Body of pancreas (tissue), 4 donors: ENCODE results near the gene NIPAL3.

Source experiments
- CTCF ChIP-seq, 7 experiments: fragments of 450-650 bp in 4 of 7; fragments of 200-600 bp in 3 of 7; sonication (generic) in 3 of 7; IDR thresholded peaks; one replicate each; pipeline ENCODE4 v1.5.1; 2016 to 2019; ENCODE audit warnings: antibody characterized with exemption in 7 of 7
- POLR2A ChIP-seq, 3 donors: fragments of 450-650 bp; IDR thresholded peaks; one replicate each; pipeline ENCODE4 v1.6.1; 2016; ENCODE audit warnings: antibody characterized with exemption in 3 of 3, mild to moderate bottlenecking in 2 of 3

GRCh38 chr1:24455272-24455671 is 39.7 kb downstream of the NIPAL3 start:
- TF ChIP-seq CTCF (IDR thresholded peaks at IDR 0.05) (no peak), POLR2A (IDR thresholded peaks at IDR 0.05) (no peak)
